NB4 (cell line): Measurements from ENCODE around the gene GRM7.

Experiments used
- DNase-seq: peaks from one replicate; pipeline ENCODE4 v3.0.0; 2010; ENCODE audit warnings: low read depth
- H3K4me3 ChIP-seq: one replicate; pipeline ENCODE4 v1.5.1; 2011; ENCODE audit warnings: mild to moderate bottlenecking, low read depth, low read length, moderate library complexity
- MAX ChIP-seq: IDR thresholded peaks from 2 replicates; pipeline ENCODE4 v1.6.1; 2011; ENCODE audit warnings: low read depth, low read length
- MYC ChIP-seq: IDR thresholded peaks from 2 replicates; pipeline ENCODE4 v1.6.1; 2011; ENCODE audit warnings: low read depth, low read length
- POLR2A ChIP-seq: IDR thresholded peaks from 2 replicates; pipeline ENCODE4 v1.6.1; 2011; ENCODE audit warnings: mild to moderate bottlenecking; ENCODE audit not compliant: insufficient read length; ENCODE audit errors: extremely low read depth
- TF ChIP-seq, protein P1 (sequence below): IDR thresholded peaks from one replicate; pipeline ENCODE4 v1.5.1; 2012; ENCODE audit warnings: low read depth, low read length

Gene GRM7

GRCh38 chr3:7518026-7518425 is 657.1 kb downstream of the GRM7 start:
- DNase-seq: no peak
- no peak overlapping the region for H3K4me3 ChIP-seq
- TF ChIP-seq MYC (no peak), POLR2A (no peak), MAX (no peak)
- TF ChIP-seq, protein P1, sequence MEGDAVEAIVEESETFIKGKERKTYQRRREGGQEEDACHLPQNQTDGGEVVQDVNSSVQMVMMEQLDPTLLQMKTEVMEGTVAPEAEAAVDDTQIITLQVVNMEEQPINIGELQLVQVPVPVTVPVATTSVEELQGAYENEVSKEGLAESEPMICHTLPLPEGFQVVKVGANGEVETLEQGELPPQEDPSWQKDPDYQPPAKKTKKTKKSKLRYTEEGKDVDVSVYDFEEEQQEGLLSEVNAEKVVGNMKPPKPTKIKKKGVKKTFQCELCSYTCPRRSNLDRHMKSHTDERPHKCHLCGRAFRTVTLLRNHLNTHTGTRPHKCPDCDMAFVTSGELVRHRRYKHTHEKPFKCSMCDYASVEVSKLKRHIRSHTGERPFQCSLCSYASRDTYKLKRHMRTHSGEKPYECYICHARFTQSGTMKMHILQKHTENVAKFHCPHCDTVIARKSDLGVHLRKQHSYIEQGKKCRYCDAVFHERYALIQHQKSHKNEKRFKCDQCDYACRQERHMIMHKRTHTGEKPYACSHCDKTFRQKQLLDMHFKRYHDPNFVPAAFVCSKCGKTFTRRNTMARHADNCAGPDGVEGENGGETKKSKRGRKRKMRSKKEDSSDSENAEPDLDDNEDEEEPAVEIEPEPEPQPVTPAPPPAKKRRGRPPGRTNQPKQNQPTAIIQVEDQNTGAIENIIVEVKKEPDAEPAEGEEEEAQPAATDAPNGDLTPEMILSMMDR: no peak

DNA sequence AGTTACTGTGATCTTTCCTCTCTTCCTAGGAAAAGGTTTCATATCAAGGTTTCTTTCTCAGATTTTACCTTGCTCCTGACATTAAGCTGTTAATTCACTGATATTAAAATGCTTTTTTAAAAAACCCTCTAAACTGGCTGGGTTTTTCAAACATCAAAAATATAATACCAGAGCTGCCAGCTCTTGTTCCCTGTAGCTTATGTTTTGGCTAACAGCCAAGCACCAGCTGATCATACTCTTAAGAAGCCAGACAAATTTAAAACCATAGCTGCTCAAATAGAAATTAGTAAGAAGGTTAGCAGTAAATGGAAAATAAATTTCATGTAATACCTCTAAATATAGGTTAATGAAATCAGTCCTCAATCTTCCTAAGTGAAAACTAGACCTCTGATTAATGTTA is 657.5 kb downstream of the GRM7 start:
- no peak for DNase-seq
- TF ChIP-seq, protein P1: no peak
- TF ChIP-seq MAX (no peak), POLR2A (no peak), MYC (no peak)
- H3K4me3 ChIP-seq: no peak overlapping the region

- no peak for DNase-seq
- H3K4me3 ChIP-seq: no peak overlapping the region
- TF ChIP-seq POLR2A (no peak), MYC (no peak), MAX (no peak)
- TF ChIP-seq, protein P1: no peak
These were observed 659.1 kb downstream of the GRM7 start for GRCh38 chr3:7520059-7520458.

- no peak for TF ChIP-seq POLR2A
- no peak for TF ChIP-seq MYC
- TF ChIP-seq MAX: no peak
- TF ChIP-seq, protein P1: no peak
- no peak for DNase-seq
- H3K4me3 ChIP-seq: no peak overlapping the region
These were observed 659.7 kb downstream of the GRM7 start for GRCh38 chr3:7520593-7520992.

GRCh38 chr3:7536510-7536909 is 675.6 kb downstream of the GRM7 start:
- TF ChIP-seq, protein P1: no peak
- TF ChIP-seq MYC (no peak), POLR2A (no peak), MAX (no peak)
- H3K4me3 ChIP-seq: no peak overlapping the region
- DNase-seq: no peak

- TF ChIP-seq, protein P1: no peak
- TF ChIP-seq MAX: no peak
- no peak for TF ChIP-seq MYC
- TF ChIP-seq POLR2A: no peak
- H3K4me3 ChIP-seq: no peak overlapping the region
- DNase-seq: no peak
These were observed 676.0 kb downstream of the GRM7 start for GRCh38 chr3:7536921-7537320.
